OCI-LY7 (cell line): ENCODE data around the gene PLA2R1. TPM values are rescaled to one million over a fixed set of nuclear protein-coding genes. Genes with fewer than 3 reads are reported as not detected.

Experiments
- BruUV-seq: library from RNA; stranded (reverse); fragments of 400-500 nt; replicated peaks from 2 replicates; lab custom pipeline; 2021; lab: Mats Ljungman, UMichigan
- CTCF ChIA-PET: fragments of 300-600 bp; sonication (Branson Sonifier 250); formaldehyde crosslinking; loops from one replicate; lab custom pipeline; 2022; ENCODE audit warnings: antibody characterized with exemption; ENCODE audit not compliant: unreplicated experiment; lab: Charles Lee
- POLR2A ChIA-PET: fragments of 300-600 bp; sonication (Branson Sonifier 250); formaldehyde crosslinking; loops from one replicate; lab custom pipeline; 2022; ENCODE audit warnings: antibody characterized with exemption; lab: Charles Lee
- DNase-seq: peaks from one replicate; pipeline ENCODE4 v3.0.0-alpha.2; 2015; ENCODE audit warnings: low spot score
- H2AFZ ChIP-seq: fragments of 200-600 bp; sonication (generic), shearing (Covaris generic); 2 replicates; pipeline ENCODE4 v1.6.1; 2014; ENCODE audit warnings: mild to moderate bottlenecking, antibody characterized with exemption, low read length, moderate library complexity
- H3K27ac ChIP-seq: fragments of 200-600 bp; sonication (generic); 2 replicates; pipeline ENCODE4 v1.5.1; 2014; ENCODE audit warnings: mixed run types, low read depth, mild to moderate bottlenecking, moderate library complexity, low read length, inconsistent platforms; ENCODE audit not compliant: poor library complexity, severe bottlenecking
- H3K36me3 ChIP-seq: fragments of 200-600 bp; sonication (generic); 2 replicates; pipeline ENCODE4 v1.6.1; 2014; ENCODE audit warnings: mild to moderate bottlenecking, antibody characterized with exemption, low read length, moderate library complexity, mixed read lengths; ENCODE audit not compliant: insufficient read depth
- H3K4me1 ChIP-seq: fragments of 200-600 bp; sonication (generic); 2 replicates; pipeline ENCODE4 v1.5.1; 2014; ENCODE audit warnings: mild to moderate bottlenecking, low read length; ENCODE audit not compliant: insufficient read depth, poor library complexity, severe bottlenecking
- H3K4me2 ChIP-seq: fragments of 200-600 bp; sonication (generic); 2 replicates; pipeline ENCODE4 v1.6.1; 2014; ENCODE audit warnings: mild to moderate bottlenecking, low read length
- H3K4me3 ChIP-seq: fragments of 200-600 bp; sonication (generic); 2 replicates; pipeline ENCODE4 v1.5.1; 2014; ENCODE audit warnings: mild to moderate bottlenecking, low read depth, low read length; ENCODE audit not compliant: poor library complexity, severe bottlenecking
- H3K79me2 ChIP-seq: fragments of 200-600 bp; sonication (generic); 2 replicates; pipeline ENCODE4 v1.6.1; 2016; ENCODE audit warnings: low read depth, mild to moderate bottlenecking, low read length, moderate library complexity, mixed read lengths; ENCODE audit not compliant: insufficient read depth
- H3K9me2 ChIP-seq: fragments of 200-600 bp; sonication (generic); 2 replicates; pipeline ENCODE4 v1.6.1; 2016; ENCODE audit warnings: mild to moderate bottlenecking, low read length, mixed read lengths; ENCODE audit not compliant: insufficient read depth
- H3K9me3 ChIP-seq: fragments of 200-600 bp; sonication (generic); 2 replicates; pipeline ENCODE4 v1.6.1; 2014; ENCODE audit warnings: mild to moderate bottlenecking, mixed run types, low read length, mixed read lengths
- H4K20me1 ChIP-seq: fragments of 200-600 bp; sonication (generic); 2 replicates; pipeline ENCODE4 v1.6.1; 2014; ENCODE audit warnings: mild to moderate bottlenecking, antibody characterized with exemption, low read length, moderate library complexity, mixed read lengths; ENCODE audit not compliant: insufficient read depth
- CTCF ChIP-seq: fragments of 200-600 bp; sonication (generic); conservative IDR thresholded peaks from 2 replicates; pipeline ENCODE4 v1.5.1; 2014; ENCODE audit warnings: mild to moderate bottlenecking, antibody characterized with exemption, low read length, moderate library complexity, mixed read lengths
- EZH2phosphoT487 ChIP-seq: fragments of 200-600 bp; sonication (generic); IDR thresholded peaks from 2 replicates; pipeline ENCODE4 v1.6.1; 2018; ENCODE audit warnings: low read depth, borderline replicate concordance, mild to moderate bottlenecking, mixed run types, antibody characterized with exemption, low read length, moderate library complexity, mixed read lengths
- intact Hi-C: fragments of 100-400 bp; cut with micrococcal nuclease; formaldehyde crosslinking; loops from one replicate; pipeline ENCODE4 v1.10.0; 2022; ENCODE audit not compliant: unreplicated experiment
- total RNA-seq, 2 experiments: library from RNA; depleted of rRNA in 1 of 2; stranded (reverse); fragments of >200 nt in 1 of 2; shearing (Covaris generic) in 1 of 2; gene quantifications; 2 replicates each; pipeline ENCODE4 v1.2.3, GENCODE V29; 2014 to 2022

PLA2R1 gene
- total RNA-seq, 2 experiments from 2014 or later, result not detected

- intact Hi-C loops, result no loop called here
- Histone ChIP-seq H3K9me3 (no peaks in the 10 kb centered on the region), H3K4me1 (no peaks in the 10 kb centered on the region), H3K9me2 (no peaks in the 10 kb centered on the region), H3K4me2 (no peak overlapping the region), H3K79me2 (no peaks in the 10 kb centered on the region), H3K36me3 (no peaks in the 10 kb centered on the region), H4K20me1 (no peaks in the 10 kb centered on the region), H2AFZ (no peak overlapping the region), H3K4me3 (no peak overlapping the region), H3K27ac (no peak overlapping the region)
- no peak for DNase-seq
- BruUV-seq, result no TSS peak
- ChIA-PET POLR2A (interaction anchor here (0.7 kb wide), 2 partner anchors 73 to 920 kb away, joined by 3 to 4 read pairs; no protein-coding TSS in a partner anchor), CTCF (no interaction called here)
- TF ChIP-seq CTCF (no peak), EZH2phosphoT487 (no peak)
These were observed 9.9 kb downstream of the PLA2R1 start for GRCh38 chr2:160052531-160052930.

GRCh38 chr2:160051371-160051800, 11.0 kb downstream of the PLA2R1 start:
- H3K9me2 ChIP-seq, result no peaks in the 10 kb centered on the region
- intact Hi-C loops, result no loop called here
- no TSS peak for BruUV-seq
- H3K4me2 ChIP-seq, result no peak overlapping the region
- no peaks in the 10 kb centered on the region for H3K4me1 ChIP-seq
- no peaks in the 10 kb centered on the region for H3K9me3 ChIP-seq
- DNase-seq, result no peak
- ChIA-PET CTCF (no interaction called here), POLR2A (no interaction called here)
- no peak for TF ChIP-seq CTCF
- no peak for TF ChIP-seq EZH2phosphoT487
- H3K27ac ChIP-seq, result no peak overlapping the region
- H3K4me3 ChIP-seq, result no peak overlapping the region
- H4K20me1 ChIP-seq, result no peaks in the 10 kb centered on the region
- no peaks in the 10 kb centered on the region for H3K79me2 ChIP-seq
- no peak overlapping the region for H2AFZ ChIP-seq
- H3K36me3 ChIP-seq, result no peaks in the 10 kb centered on the region

- TF ChIP-seq EZH2phosphoT487, result no peak
- no peak for TF ChIP-seq CTCF
- Histone ChIP-seq H3K27ac (no peak overlapping the region), H3K4me2 (no peak overlapping the region), H3K4me1 (no peaks in the 10 kb centered on the region), H3K79me2 (no peaks in the 10 kb centered on the region), H3K4me3 (no peak overlapping the region), H2AFZ (no peak overlapping the region), H3K9me3 (no peaks in the 10 kb centered on the region), H3K36me3 (no peaks in the 10 kb centered on the region), H3K9me2 (no peaks in the 10 kb centered on the region), H4K20me1 (no peaks in the 10 kb centered on the region)
- no peak for DNase-seq
- CTCF ChIA-PET, result no interaction called here
- POLR2A ChIA-PET, result no interaction called here
- intact Hi-C loops, result no loop called here
- BruUV-seq, result no TSS peak
These were observed 12.3 kb downstream of the PLA2R1 start for GRCh38 chr2:160050147-160050546.
